Activated naive CD4-positive, alpha-beta T cell treated with anti-CD3 and anti-CD28 coated beads, Interleukin-2, amount 50 U/mL, for 24 hours (primary cell): ENCODE data around the gene PRKCQ.
A peak's percentile ranks its signal among the peaks of the same experiment; 100 is the strongest.

Source experiments
- H3K27ac Mint-ChIP-seq: one replicate; pipeline ENCODE4 v1.8.0; 2021; ENCODE audit warnings: mild to moderate bottlenecking, mixed read lengths
- H3K27me3 Mint-ChIP-seq: one replicate; pipeline ENCODE4 v1.8.0; 2021; ENCODE audit warnings: mixed read lengths
- H3K36me3 Mint-ChIP-seq: one replicate; pipeline ENCODE4 v1.8.0; 2021; ENCODE audit warnings: mixed read lengths
- H3K4me1 Mint-ChIP-seq: one replicate; pipeline ENCODE4 v1.8.0; 2021; ENCODE audit warnings: mixed read lengths
- H3K4me3 Mint-ChIP-seq: one replicate; pipeline ENCODE4 v1.8.0; 2021; ENCODE audit warnings: mild to moderate bottlenecking, mixed read lengths
- H3K9me3 Mint-ChIP-seq: one replicate; pipeline ENCODE4 v1.8.0; 2021; ENCODE audit warnings: mixed read lengths

Gene PRKCQ

GRCh38 chr10:6505300-6505699, 74.8 kb downstream of the PRKCQ start:
- no peaks in the 10 kb centered on the region for H3K27me3 Mint-ChIP-seq
- peak overlapping the region; percentile 71 for H3K27ac Mint-ChIP-seq

GRCh38 chr10:6504296-6504695, 75.8 kb downstream of the PRKCQ start:
- peaks cover 68% of the 10 kb centered on the region for H3K4me1 Mint-ChIP-seq
- H3K27me3 Mint-ChIP-seq = no peaks in the 10 kb centered on the region
- peak overlapping the region; percentile 71 for H3K27ac Mint-ChIP-seq
- peaks cover 43% of the 10 kb centered on the region for H3K36me3 Mint-ChIP-seq
- no peaks in the 10 kb centered on the region for H3K9me3 Mint-ChIP-seq
- no peak overlapping the region for H3K4me3 Mint-ChIP-seq

More at GRCh38 chr10:6505300-6505699, 74.8 kb downstream of the PRKCQ start:
- H3K4me1 Mint-ChIP-seq = peaks cover 67% of the 10 kb centered on the region
- peaks cover 45% of the 10 kb centered on the region for H3K36me3 Mint-ChIP-seq
- no peaks in the 10 kb centered on the region for H3K9me3 Mint-ChIP-seq
- no peak overlapping the region for H3K4me3 Mint-ChIP-seq

DNA sequence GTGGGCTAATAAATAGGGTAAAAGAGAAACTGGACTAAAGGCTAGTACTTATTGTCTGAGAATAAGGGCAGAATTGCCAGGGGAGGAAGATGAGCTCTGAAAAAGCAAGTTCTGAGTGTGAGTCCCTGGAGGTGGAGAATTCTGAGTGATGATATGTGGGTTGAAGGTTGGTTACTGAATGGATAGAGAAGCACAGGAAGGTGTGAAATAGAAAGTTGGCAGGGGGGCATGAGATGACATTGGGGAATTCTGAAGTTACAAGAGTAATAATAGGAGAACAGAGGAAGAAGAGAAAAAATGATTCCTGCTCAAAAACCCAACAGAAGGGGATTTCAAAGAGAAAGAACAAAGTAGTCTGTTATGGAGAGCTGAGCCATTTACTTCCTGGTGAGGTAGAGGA, 76.9 kb downstream of the PRKCQ start:
- Mint-ChIP-seq H3K27me3 (no peaks in the 10 kb centered on the region), H3K9me3 (no peaks in the 10 kb centered on the region), H3K36me3 (peaks cover 47% of the 10 kb centered on the region), H3K4me3 (peak overlapping the region; percentile 47), H3K4me1 (peaks cover 75% of the 10 kb centered on the region), H3K27ac (peak overlapping the region; percentile 85)

DNA sequence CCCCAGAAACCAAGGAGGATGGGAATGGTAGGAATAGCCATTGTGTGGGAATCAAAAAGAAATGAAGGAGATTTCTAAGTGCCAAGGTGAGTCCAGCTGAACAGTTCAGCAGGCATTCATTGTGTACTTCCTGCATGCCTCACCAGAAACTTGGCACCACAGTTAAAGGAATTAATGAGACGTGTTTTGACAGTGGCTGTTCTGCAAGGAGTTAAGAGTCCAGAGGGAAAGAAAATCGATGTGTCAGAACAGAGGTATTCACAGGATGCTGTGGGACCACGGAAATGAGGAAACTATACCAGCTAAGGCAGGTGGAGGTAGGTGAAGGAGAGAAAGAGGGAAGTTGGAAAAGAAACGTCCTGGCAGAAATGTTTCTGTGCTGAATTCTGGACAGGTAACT, 78.1 kb downstream of the PRKCQ start:
- Mint-ChIP-seq H3K36me3 (peaks cover 43% of the 10 kb centered on the region), H3K4me1 (peaks cover 70% of the 10 kb centered on the region), H3K4me3 (no peak overlapping the region), H3K9me3 (no peaks in the 10 kb centered on the region), H3K27me3 (no peaks in the 10 kb centered on the region), H3K27ac (peak overlapping the region; percentile 60)

- peaks cover 60% of the 10 kb centered on the region for H3K4me1 Mint-ChIP-seq
- H3K36me3 Mint-ChIP-seq = peaks cover 41% of the 10 kb centered on the region
- no peaks in the 10 kb centered on the region for H3K27me3 Mint-ChIP-seq
- H3K27ac Mint-ChIP-seq = no peak overlapping the region
- no peak overlapping the region for H3K4me3 Mint-ChIP-seq
- no peaks in the 10 kb centered on the region for H3K9me3 Mint-ChIP-seq
Measured at GRCh38 chr10:6499974-6500373, 80.1 kb downstream of the PRKCQ start.

DNA sequence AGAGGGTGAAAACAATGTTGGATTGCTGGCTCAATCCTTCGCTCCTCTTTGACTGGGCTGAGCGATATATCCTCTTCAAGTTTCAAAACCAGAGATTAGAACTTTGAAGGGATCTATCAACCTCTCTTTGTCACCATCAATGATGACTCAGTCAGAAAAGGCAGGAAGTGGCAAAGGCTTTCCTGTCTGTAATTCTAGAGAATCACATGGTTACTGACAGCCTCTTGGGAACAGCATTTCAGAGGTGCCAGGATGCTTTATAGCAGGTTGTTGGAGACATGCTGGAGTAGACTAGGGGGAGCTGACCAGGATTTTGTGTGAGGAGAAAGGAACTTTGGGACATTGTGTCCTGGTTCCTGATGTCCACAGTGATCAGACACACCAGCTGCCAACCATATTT, 81.3 kb downstream of the PRKCQ start:
- Mint-ChIP-seq H3K27ac (peak overlapping the region; percentile 97), H3K27me3 (no peaks in the 10 kb centered on the region), H3K9me3 (no peaks in the 10 kb centered on the region), H3K4me1 (peaks cover 53% of the 10 kb centered on the region), H3K4me3 (peak overlapping the region; percentile 51), H3K36me3 (peaks cover 35% of the 10 kb centered on the region)

DNA sequence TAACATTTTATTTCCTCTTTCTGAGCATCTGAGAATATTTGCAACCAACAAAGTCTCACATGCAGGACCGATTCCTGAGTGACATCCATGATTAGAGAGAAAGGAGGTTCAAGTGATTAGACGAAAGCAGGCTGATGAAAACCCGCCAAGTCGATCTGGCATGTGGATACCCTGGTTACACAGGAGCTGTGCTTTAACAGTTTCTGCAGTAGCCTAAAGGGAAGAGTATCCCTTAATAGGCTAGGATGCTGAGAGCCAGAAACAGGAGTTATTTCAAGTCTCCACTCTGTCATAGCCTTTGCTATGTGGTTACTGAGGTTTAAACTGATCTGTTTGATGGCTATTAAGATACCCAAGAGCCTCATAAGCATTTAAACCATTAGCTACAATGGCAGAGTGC, 82.5 kb downstream of the PRKCQ start:
- Mint-ChIP-seq H3K4me3 (no peak overlapping the region), H3K27me3 (no peaks in the 10 kb centered on the region), H3K4me1 (peaks cover 43% of the 10 kb centered on the region), H3K9me3 (no peaks in the 10 kb centered on the region), H3K27ac (peak overlapping the region; percentile 8), H3K36me3 (peaks cover 29% of the 10 kb centered on the region)

DNA sequence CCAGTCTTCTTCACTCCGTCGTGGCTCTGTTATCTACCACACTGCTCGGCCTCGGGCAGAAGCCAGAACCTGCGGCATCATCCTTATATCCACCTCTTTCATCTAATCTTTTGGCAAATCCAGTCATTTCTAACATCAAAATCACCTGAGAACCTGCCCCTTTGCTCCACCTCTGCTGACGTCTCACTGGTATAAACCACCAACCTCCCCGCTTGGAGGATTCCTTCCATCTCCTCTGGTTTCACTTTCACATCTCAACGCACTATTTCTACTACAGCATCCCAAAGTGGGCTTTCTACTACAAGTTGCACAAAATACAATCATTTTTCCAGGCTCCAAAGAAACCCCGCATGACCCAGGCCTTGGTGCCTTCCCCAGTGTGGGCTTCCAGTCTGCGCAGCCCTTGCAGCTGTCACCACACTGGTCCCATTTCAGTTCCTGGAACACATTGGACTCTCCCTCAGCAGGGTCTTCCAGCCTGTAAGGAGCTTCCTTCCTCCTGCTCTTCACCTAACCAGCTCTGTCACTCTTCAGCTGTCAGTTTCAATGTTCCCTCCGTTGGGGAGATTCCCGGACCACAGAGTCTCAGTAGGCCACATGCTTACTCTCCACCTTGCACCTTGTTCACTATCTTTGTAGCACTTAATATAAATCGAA, 85.0 kb downstream of the PRKCQ start:
- no peak overlapping the region for H3K27ac Mint-ChIP-seq
- no peaks in the 10 kb centered on the region for H3K9me3 Mint-ChIP-seq
- peaks cover 30% of the 10 kb centered on the region for H3K36me3 Mint-ChIP-seq
- H3K27me3 Mint-ChIP-seq = no peaks in the 10 kb centered on the region
- H3K4me3 Mint-ChIP-seq = no peak overlapping the region
- peaks cover 25% of the 10 kb centered on the region for H3K4me1 Mint-ChIP-seq

GRCh38 chr10:6494442-6494819, 85.6 kb downstream of the PRKCQ start:
- peaks cover 20% of the 10 kb centered on the region for H3K4me1 Mint-ChIP-seq
- no peak overlapping the region for H3K4me3 Mint-ChIP-seq
- H3K36me3 Mint-ChIP-seq = peaks cover 35% of the 10 kb centered on the region
- H3K9me3 Mint-ChIP-seq = no peaks in the 10 kb centered on the region
- no peak overlapping the region for H3K27ac Mint-ChIP-seq
- H3K27me3 Mint-ChIP-seq = no peaks in the 10 kb centered on the region

- Mint-ChIP-seq H3K36me3 (peaks cover 36% of the 10 kb centered on the region), H3K27me3 (no peaks in the 10 kb centered on the region), H3K4me3 (no peak overlapping the region), H3K4me1 (peaks cover 14% of the 10 kb centered on the region), H3K9me3 (no peaks in the 10 kb centered on the region), H3K27ac (no peak overlapping the region)
Measured at GRCh38 chr10:6493521-6494441, 86.3 kb downstream of the PRKCQ start.

- Mint-ChIP-seq H3K36me3 (peaks cover 30% of the 10 kb centered on the region), H3K27ac (peak overlapping the region; percentile 71), H3K4me1 (peaks cover 5% of the 10 kb centered on the region), H3K4me3 (peak overlapping the region; percentile 39), H3K27me3 (no peaks in the 10 kb centered on the region), H3K9me3 (no peaks in the 10 kb centered on the region)
Measured at GRCh38 chr10:6492896-6493295, 87.2 kb downstream of the PRKCQ start.

DNA sequence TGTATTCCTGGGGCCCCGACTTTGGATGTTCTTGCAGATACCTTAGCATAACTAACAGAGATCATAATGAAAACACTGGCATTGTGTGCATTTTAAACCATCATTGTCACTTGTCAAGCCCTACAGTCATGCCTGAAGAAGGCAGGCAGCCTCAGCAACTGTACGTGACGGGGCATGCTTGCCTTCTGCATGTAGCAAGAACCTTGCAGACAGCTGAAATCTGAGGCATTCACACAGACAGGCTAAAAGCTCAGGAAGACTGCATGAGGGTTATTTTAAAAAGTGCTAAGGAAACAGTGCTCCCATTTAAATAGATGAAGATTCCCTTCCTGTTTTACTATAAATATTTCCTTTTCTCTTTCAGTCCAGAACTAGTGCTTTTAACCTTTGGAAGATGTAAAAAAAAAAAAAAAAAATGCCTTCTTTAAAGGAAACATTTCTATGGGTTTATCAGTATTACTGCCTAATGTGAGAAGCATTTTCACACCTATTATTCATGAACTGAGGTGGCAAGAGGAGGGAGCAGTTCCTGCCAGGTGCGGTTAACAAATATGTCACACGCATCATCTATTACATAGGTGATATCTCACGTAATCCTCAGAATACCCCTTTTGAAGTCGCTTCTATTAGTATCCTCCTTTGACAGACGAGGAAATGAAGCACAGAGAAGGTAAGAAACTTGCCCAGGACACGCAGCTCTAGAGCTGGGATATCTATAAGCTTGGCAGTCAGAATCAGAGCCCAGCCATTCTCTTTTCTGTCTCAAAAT, 88.1 kb downstream of the PRKCQ start:
- Mint-ChIP-seq H3K27me3 (no peaks in the 10 kb centered on the region), H3K4me3 (peak overlapping the region; percentile 80), H3K27ac (peak overlapping the region; percentile 89), H3K4me1 (peaks cover 3% of the 10 kb centered on the region), H3K36me3 (peaks cover 28% of the 10 kb centered on the region), H3K9me3 (no peaks in the 10 kb centered on the region)

GRCh38 chr10:6490614-6491013, 89.5 kb downstream of the PRKCQ start:
- no peaks in the 10 kb centered on the region for H3K9me3 Mint-ChIP-seq
- peak overlapping the region; percentile 75 for H3K27ac Mint-ChIP-seq
- no peaks in the 10 kb centered on the region for H3K27me3 Mint-ChIP-seq
- H3K4me1 Mint-ChIP-seq = peaks cover 8% of the 10 kb centered on the region
- H3K4me3 Mint-ChIP-seq = no peak overlapping the region
- peaks cover 26% of the 10 kb centered on the region for H3K36me3 Mint-ChIP-seq

DNA sequence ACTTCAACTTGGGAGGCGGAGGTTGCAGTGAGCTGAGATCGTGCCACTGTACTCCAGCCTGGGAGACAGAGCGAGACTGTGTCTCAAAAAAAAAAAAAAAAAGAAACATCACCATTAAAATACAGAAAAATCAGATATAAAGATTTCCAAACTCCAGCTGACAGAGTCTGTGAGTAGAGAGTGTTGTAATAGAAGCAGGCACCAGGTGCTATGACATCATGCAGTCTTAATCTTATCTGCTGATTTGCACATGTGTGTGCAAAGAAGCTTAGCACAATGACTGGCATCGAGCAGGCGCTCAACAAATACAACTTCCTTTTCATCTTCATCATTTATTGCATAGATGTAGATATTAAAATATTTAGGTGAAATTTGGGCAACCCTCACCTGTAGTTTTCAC, 92.2 kb downstream of the PRKCQ start:
- Mint-ChIP-seq H3K27ac (no peak overlapping the region), H3K36me3 (peaks cover 39% of the 10 kb centered on the region), H3K4me3 (no peak overlapping the region), H3K9me3 (peaks cover 5% of the 10 kb centered on the region), H3K4me1 (peaks cover 33% of the 10 kb centered on the region), H3K27me3 (no peaks in the 10 kb centered on the region)

- H3K36me3 Mint-ChIP-seq = peaks cover 42% of the 10 kb centered on the region
- no peaks in the 10 kb centered on the region for H3K27me3 Mint-ChIP-seq
- no peak overlapping the region for H3K4me3 Mint-ChIP-seq
- peaks cover 5% of the 10 kb centered on the region for H3K9me3 Mint-ChIP-seq
- H3K4me1 Mint-ChIP-seq = peaks cover 45% of the 10 kb centered on the region
- H3K27ac Mint-ChIP-seq = peak overlapping the region; percentile 12
Measured at GRCh38 chr10:6486309-6486708, 93.8 kb downstream of the PRKCQ start.
